NCI-H524 (cell line): Measurements from ENCODE around the gene DSTN.

Source experiments
- DNase-seq, 2 experiments: peaks; one replicate each; lab custom pipeline; 2025; lab: John Stamatoyannopoulos, UW

Gene DSTN

DNA sequence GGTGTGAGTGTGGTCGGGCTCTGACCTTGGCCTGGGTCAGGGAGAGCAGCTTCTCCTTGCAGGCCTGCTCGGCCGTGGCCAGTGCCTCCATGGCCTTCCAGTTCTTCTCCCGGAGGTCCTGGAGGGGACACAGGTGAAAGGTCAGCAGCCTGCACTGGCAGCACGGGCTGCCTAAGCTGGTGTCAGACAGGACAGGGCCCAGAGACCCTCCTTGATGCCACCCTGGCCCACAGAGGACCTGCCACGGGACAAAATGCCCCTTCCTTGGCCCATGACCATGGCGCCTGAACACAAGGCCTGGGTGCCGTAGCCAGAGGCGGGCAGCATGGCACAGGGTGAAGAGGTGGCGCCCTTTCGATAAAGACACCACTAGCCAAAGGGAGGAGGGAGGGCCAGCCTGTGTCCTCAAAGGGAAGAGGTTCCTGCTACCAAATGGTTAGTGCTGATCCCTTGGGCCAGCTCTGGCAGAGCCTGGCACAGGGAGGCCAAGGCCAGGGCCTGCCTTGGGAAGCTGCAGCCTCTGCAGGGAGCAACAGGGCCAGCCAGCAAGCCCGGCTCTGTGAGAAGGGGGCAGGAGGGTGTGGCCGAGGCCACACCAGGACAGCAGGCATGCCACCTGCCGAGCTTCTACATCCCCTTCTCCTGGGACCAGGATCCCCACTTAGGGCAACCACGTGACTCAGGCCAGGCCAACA lies 54.8 kb downstream of the DSTN start:
- peak; percentile 38 to 76 for DNase-seq

DNA sequence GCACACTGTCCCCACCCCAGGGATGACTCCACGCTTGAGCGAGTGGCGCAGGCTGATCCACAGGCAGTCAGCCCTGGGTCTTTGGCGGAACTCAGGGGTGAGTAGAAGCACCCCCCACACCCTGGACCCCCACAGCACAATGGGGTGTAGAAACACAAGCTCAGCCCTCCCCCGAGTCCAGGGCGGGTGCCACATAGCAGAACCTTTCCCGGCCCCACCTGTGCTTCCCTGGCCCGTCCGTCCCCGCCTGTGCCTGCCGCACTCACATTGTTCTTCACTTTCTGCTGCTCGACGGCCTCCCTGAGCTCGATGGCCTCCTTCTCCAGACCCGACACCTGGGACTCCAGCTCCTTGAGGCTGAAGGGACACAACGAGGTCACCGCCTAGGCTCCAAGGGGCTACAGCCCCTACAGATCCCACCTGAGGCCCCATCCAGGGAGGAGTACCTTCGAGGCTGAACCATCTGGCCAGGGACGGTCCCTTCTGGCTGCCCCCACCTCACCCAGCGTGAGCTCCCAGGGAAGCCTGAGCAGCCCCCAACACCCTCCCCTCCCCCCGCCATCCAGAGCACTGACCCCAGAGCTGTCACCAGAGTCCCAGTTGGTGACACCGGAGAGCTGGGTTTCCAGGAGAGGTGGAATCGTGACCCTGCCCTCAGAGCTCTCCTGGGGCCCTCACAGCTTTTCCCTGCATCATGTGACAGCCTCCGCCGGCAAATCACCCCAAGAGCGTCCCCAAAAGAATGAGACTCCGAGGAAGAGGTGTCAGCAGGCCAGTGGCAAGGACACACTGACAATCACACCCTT lies 55.6 kb downstream of the DSTN start:
- no peak for DNase-seq

DNA sequence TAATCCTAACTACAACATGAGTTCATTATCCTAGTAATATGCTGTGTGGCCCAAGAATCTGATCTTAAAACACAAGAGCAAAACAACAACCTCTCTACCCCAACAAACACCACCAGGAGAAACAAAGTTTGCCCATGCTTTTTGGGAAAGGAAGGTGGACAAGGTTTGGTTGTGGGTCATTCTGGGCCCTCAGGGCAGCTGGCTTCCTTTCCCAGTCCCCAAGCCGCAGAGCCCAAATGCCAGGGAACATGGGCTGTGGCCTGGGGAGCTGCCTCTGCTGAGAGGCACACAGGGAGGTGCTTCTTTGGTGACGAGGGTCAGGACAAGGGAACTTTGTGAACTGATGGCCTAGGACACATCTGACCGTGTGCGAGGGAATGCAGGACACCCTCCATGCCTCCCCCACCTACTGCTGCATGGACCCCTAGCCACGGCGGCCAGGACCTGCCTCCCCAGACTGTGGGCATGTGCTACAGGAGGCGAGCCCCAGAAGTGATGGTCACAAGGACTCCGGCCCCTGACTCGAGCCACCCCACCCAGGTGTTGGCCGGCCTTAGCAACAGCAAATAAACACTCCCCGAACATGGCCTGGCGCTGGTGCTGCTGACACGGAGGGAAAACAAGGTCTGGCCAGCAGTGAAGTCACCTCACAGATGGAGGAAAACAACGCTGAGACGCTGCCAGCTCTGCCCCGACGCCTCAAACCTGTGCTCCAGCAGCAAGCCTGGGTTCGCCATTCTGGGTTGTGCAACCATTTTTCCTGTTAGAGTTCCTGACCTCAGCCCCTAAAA lies 56.5 kb downstream of the DSTN start:
- DNase-seq = no peak

DNA sequence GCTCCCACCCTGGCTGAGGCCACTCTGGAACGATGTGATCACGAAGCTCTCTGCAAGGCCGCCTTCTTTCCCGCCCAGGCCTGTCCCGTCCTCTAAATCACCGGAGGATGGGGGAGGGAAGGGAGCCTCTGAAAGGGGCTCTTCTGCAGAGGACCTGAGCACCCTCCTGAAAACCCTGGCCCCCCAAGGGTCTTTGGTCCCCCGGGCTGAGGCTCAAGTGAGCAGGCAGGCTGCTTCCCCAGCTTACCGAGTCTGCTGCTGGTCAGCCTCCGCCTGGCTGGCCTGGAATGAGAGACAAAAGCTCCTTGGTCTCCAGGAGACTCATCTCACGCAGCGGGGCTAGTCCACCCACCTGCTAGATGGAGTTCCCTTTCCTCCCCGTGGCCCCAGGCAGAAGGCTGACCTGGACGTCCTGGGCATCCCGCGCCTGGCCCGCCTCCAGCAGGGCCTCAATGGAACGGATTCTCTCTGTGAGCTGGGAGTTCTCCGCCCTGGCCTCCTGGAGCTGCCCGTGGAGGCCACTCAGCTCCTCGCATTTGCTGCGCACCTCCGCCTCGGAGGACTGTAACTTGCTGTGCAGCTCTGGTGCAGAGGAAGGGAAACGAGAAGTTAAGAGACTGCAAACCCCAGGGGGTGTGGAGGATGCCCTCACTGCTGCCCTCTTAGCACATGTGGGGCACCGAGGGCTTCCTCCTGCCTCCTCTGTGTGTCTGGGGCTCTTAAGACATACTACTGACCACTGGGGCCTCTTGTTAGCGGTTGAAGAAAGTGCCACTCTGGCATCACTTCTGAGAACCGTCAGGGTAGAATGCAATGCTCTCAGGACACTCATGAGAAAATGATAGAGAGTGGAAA lies 57.5 kb downstream of the DSTN start:
- no peak for DNase-seq

DNA sequence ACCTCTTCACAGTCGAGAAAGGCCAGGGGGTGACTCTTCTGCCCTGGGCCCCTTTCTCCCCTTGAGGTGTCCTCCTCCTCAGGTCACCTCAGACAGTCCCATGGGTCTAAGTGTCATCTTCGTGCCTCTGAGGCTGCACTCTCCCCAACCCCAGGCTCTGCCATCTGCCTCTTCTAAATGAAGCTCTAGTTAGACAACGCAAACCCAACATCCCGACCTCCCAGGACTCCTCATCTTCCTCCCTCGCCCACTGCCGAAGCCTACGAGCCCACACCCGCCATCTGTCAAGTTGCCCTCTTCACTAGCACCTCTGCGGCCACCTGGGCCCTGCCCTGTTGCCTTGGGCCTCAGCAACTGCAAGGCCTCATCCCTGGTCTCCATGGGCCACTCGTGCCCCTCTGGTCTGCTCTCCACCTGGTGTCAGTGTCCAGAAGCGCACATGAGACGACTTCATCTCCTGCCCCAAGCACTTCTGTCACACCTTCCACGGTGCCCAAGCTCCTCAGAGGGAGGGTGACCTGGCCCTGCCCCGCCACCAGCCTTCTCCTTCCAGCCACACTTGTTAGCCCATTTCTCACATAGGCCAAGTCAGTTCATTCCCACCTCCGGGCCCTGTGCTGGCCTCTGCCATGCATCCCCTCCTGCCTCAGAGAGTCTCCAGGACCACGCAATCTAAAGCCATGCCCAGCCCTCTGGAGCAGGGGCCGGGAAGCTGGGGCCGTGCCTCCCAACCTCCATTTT lies 58.4 kb downstream of the DSTN start:
- DNase-seq = no peak

DNA sequence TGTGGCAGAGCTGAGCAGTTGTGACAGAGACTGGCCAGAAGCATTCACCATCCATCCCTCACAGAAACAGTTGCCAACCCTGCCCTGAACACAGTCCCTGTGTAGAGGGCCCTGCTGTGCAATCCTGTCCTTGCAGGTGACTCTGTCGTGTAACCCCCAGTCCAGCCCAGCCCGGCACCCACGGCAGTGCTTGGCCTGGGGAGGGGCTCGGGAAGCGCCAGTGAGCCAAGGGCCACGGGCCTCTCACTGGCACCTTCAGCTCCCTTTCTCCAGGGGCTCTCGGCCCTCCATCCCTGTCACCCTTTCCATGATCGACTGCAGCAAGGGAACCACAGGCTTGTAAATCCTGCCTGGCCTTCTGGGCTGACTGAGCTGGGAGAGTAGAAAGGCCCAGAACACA lies 59.1 kb downstream of the DSTN start:
- no peak for DNase-seq

DNA sequence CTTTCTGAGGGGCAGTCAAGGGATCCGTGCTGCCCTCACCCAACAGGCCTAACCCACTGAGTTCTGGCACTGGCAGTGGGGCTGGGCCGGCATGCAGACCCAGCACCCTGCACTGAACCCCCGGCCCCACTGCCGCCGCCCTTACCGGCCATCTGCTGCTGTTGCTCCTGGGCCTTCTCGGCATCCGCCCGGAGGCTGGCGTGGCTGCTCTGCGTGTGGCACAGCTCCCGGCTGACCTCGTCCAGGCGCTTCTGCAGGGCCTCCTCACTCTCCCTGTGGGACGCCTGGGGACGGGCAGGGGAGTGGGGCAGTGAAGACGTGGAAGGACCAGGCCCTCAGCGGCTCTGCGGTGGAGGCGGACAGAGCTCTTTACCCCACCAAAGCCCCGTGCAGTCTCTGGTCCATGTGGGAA lies 59.8 kb downstream of the DSTN start:
- DNase-seq = no peak

DNA sequence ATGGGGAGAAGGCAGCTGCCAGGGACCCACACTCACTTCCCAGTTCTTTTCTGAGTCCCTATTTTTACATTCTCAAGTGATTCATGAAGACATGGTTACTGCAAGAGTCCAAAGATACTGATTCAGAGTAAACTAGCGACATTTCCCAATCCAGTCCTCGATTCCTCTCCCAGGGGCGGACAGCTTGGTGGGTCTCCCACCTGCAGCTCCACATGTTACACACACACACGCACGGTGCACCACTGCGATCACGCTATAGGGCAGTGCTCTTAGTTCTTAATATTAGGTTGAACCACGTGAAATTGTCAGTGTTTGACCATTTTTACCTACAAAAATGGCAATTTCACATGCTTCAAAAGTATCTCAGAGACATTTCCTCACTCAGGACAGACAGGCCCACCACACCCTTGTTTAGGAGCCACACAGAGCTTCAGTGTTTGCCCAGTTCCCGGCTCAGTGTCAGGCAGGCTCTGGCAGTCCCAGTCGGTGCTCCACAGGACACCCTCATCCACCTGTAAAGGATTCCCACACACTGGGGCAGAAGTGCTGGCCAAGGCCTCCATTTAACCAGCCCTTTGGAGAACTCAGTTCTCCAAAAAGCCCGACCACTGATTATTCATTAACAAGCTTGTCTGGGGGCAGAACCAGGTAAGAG lies 60.4 kb downstream of the DSTN start:
- DNase-seq = no peak

DNA sequence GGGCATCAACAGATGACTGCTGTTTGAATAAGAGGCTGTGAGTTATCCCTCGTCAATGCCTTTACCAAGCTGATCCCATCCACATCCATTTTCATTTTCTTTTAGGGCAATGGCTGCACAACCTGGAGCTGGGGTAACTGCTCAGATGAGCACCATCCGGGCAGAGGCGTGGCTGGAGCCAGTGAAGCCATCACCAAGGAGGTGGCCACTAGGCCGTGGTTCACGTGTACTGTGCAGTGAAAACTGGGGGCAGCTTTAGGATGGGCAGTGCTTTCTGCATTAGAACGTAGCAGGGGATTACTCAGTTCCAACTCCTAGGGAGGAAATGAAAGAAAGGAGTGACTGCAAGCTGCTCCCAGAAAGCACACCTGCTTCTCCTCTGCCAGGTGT lies 60.9 kb downstream of the DSTN start:
- DNase-seq = no peak

DNA sequence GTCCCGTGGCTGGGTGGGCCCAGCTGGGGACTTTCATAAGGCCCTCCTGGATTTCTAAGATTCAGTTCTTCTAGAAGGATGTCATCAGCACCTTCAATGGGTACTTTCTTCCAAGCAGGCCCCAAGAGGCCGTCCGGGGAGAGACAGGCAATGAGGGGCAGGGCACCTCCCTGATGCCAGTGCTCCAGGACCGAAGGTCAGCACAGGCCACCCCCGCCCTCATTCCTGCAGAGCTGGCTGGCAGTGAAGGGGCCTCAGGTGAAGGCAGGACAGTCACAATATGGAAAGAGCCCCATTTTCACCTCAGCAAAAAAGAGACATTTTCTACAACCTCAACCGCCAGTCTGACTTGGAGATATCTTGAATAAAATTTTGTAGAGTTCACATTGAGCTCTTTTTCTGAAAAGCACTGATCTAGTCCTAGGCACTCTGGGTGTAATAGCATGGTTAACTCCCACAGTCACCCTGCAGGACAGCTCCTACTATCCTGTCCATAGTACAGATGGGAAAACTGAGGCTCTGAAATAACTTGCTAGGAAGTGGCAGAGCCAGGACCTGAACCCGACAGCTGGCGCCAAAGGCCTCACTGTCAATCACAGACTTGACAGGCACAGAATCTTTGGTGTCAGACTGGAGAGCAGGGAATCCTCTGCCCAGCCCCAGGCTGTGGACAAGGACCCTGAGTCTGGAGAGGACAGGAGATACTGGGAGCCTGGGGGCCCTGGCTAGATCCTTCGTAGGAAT lies 61.9 kb downstream of the DSTN start:
- DNase-seq = no peak

DNA sequence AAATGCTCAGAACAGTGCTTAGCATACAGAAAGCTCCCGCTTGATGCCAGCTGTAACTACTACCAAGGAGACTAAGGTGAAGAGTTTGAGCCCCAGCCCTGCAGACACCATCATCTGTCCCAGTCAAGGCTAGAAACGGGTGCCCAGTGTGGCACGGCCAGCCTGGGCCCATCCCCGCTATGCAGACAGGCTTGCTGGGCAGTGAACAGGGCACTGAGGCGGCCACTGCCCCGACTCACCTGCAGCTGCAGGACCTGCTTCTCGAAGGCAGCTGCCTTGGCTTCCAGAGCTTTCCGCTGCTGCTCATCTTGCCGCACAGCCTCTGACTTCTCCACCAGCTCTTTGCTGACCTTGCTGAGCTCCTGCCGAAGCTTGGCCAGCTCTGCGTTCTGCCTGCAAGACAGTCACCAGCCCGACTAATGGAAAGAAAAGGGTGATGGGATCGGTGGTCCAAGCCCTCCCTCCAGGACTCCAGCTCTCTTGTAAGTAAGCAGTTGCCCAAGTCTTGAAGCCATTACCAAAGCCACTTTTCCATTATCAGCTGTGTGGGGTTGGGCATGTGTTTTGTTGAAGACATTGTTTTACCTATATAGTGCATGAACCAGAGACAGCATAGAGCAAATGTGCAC lies 63.5 kb downstream of the DSTN start:
- no peak for DNase-seq

DNA sequence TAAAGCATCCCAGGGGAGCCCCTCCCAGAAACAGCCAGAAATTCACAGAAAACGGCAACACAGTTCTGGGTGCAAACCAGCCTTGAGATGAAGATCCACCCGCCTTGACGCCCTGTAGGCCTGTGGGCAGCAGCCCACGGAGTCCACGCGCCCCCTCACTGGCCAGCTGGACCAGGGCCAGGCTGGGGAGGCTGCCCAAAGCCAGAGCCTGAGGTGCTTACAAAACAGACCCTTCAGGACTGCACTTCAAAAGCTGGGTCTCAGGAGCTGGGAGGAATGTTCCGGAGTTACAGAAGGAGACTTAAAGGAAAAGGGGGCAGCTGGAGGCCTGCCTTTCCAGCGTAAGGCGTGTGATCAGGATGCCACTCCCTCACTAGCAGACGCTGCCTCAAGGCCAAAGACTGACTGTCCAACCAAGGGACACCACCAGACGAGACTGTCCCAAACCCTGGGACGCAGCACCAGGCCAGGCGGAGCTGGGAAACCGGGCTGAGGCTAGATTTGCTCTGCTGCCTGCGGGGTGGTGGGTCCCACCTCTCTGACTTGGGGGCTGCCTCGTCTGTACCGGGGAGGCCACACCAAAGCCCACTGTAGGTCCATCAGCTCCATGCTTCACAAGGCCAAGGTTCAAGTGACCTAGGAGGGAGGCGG lies 64.1 kb downstream of the DSTN start:
- no peak for DNase-seq

DNA sequence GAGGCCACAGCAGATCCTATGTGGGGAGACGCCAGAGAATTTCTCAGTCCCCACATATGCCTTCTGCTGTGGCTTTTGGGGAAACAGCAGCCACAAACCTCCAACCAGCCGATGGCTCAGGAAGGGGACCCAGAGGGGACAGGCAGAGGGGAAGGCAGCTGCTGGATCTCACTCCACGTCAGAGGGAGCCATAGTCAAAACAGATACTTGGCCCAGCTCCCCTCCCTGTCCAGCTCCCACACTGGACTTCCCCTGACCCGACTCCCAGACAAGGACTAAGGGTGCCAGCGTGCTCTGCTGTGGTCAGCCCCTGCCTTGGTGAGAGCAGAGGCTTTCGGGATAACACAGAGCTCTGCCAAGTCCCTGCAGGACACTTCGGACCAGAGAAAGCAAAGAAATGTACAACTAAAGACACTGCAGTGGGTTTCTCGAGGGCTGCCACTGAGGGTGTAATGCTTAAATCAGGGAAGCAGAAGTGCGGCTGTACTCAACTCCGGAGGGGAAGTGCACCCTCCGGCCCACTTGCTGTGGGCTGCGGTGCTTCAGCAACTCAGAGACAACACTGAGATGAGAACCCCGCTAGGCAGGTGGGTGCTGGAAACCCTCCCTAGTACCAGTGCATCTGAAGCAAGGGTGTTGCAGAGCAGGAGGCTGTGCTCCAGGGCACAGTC lies 64.9 kb downstream of the DSTN start:
- no peak for DNase-seq

DNA sequence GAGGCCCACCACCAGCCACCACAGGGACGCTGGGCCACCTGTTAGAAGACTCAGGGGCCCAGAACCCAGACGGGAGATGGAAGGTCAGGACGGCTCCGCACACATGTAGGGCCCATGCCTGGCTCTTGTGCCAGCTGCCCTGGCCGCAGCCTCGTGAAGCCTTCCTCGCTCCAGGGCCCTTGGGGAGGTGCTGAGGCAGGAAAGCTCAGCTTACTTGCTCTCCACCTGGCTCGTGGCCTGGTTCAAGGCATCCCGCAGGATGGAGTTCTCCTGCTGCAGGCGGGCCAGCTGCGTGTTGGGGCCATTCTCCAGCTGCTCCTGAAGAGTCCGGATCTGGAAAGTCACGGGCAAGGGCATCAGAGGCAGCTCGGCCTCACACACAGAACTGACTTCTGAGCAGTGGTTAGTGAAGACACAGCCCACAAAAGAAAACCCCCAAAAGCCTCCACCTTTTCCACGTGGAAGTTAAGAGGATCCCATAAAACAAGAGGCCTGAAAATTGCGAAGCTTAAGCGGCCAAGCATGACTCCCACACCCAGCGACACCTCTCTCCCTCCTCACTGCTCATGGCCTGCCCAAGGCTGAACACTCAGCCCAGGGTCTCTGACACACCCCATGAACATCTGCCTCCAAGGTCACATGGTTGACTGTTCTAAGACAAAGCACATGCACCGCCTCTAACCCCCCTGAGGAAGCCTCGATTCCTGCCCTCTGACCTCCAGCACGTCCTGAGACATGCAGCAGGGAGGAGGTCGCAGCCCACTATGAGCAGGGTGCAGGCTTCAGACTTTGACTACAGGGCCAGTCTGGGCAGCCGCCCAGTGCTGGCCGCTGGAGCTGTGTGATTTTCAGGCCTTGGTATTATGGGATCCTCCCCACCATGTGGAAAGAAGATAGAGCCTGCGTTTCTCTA lies 65.7 kb downstream of the DSTN start:
- peak in 1 of 2 experiments; percentile 47 for DNase-seq

DNA sequence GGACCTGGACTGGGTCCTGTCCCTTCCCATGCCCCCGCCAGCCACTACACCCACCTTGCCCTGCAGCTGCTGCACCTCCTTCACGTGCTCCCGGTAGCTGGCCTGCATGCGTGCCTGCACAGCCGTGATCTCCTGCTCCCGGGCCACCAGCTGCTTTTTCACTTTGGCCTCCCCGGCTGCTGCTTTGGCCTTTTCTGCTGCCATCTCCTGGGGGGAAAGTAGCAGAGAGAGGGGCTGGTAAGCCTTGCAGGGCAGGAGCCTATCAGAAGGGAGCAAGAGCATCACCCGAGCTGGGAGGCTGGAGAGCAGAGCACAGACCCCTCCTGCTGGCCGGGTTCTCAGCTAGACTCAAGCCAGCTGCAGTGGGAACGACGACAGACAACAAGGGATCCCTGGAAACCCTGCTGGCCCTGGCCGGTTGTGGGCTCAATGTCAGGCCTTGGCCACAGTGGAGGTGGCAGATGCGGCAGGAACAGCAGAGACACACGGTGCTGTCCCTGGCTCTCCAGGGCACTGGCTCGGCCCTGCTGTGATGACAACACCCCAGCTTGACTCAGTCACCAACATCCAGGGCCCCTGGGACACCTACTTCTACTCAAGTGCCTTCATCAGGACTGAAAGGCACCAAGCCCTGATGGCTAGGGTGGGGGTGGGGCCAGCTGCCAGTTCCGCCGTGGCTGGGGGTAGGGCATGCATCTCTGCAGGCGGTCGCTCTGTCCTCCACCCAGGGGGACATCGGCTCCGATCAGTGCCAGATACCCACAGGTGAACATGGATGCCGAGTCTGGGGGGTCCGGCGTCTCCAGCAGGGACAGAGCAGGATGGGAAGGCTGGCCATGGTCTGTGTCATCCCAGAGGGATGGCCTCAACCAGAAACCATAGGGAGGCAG lies 66.9 kb downstream of the DSTN start:
- peak; percentile 84 to 93 for DNase-seq

DNA sequence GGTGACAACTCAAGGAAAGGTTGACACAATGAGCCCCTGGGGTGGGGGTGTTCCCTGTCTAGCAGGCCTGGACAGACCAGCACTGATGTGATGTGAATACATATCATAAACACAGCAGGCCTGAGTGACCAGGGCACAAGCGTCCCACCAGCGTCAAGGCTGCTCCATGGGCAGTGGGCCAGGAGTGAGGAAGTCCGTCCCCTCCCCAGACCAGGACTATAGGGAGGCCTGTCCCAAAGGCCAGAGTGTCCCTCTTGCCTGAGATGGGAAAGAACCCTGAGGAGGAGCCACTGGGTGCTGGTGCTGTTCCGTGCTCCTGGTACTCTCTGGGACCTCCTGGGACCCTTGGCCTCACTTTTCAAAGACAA lies 67.5 kb downstream of the DSTN start:
- DNase-seq = no peak
